Iris pigment epithelial cell (primary cell): ENCODE measurements around the gene SAMHD1.
"Not testable (repeated sequence)": the region's sequence is repeated elsewhere in the genome, so short reads cannot be mapped to it uniquely, and the experiment has no call there.

Source experiments
- DNase-seq: peaks from one replicate; pipeline ENCODE4 v3.0.0-alpha.2; 2011; ENCODE audit warnings: low read depth

The SAMHD1 gene

DNA sequence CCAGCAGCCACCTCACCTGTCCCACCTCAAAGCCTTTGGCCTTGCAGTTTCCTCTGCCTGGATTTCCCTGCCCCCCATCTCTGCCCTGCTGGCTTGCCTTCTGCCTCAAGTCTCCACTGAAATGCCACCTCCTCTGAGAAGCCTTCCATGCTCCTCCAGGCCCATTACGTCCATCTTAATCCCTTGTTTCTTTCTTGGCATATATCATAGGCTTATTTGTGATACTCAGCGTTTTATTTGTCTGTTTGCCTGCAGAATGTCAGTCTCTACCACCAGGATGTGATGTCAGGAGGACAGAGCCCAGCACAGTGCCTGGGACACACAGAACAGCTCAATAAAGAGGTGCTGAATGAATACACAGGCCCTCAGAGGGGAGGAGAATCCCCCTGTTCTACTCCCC lies 100.0 kb downstream of the SAMHD1 start:
- DNase-seq = no peak

- DNase-seq = no peak
Measured at GRCh38 chr20:36850759-36851158, 100.7 kb downstream of the SAMHD1 start.

DNA sequence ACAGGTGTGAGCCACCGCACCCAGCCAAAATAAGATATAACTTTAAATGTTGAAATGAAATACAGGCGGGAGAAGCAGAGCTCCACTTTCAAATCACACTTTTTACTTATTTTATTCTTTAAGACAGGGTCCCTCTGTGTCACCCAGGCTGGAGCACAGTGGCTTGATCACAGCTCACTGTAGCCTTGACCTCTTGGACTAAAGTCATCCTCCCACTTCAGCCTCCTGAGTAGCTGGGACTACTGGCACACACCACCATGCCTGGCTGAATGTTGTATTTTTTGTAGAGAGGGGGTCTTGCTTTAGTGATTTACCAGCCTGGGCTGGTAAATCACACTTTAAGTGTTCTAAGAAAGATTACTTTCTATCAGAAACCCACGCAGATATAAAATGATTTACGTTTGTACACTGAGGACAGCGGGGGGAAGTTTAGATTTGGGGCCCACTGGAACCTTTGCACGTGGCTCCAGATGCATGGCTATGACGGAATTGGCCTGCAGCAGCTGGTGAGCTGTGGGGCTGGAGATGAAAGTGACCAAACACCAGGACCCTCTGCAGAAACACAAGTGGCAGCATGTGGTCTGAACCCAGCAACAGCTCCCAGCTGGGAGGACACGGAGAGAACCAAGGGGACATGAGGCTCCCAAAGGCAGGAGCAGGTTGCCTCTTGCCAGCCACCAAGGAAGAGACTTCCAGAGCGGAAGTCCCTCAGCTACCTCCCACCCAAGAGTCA lies 102.0 kb downstream of the SAMHD1 start:
- no peak for DNase-seq

GRCh38 chr20:36848677-36849076 lies 102.8 kb downstream of the SAMHD1 start:
- DNase-seq = no peak

GRCh38 chr20:36848078-36848660 lies 103.3 kb downstream of the SAMHD1 start:
- peak; percentile 82 for DNase-seq

DNA sequence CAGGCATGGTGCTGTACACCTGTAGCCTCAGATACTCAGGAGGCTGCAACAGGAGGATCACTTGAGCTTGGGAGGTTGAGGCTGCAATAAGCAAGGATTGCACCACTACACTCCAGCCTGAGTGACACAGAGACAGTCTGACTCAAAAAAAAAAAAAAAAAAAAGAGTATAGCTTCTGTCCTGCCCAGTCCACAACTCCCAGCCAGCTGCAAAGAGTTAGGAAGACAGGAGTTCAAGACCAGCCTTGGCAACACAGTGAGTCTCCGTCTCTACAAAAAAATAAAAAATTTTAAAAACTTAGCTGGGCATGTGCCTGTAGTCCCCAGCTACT lies 103.8 kb downstream of the SAMHD1 start:
- DNase-seq = no peak

GRCh38 chr20:36847009-36847709 lies 104.3 kb downstream of the SAMHD1 start:
- DNase-seq = peak; percentile 65

- DNase-seq = no peak
Measured at GRCh38 chr20:36845288-36845971, 106.1 kb downstream of the SAMHD1 start.

DNA sequence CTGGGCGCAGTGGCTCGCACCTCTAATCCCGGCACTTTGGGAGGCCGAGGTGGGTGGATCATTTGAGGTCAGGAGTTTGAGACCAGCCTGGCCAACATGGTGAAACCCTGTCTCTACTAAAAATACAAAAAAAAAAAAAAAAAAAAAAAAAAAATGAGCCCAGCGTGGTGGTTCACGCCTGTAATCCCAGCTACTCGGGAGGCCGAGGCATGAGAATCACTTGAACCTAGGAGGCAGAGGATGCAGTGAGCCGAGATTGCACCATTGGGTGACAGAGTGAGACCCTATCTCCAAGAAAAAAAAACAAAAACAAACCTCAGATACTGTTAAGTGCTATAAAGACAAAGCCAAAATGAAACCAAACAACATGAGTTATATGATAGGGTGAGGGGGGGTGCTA lies 110.5 kb downstream of the SAMHD1 start:
- DNase-seq = not testable (repeated sequence)
